Measurements from ENCODE around the gene ADARB2. TPM values are rescaled to one million over a fixed set of nuclear protein-coding genes. Genes with fewer than 3 reads are reported as not detected.

ADARB2 gene
- total and polyA plus RNA-seq, 10 of the 15 experiments (the other 5 are each of a cell fraction or from before 2014, with no cell fraction given) = 0.02 to 4.1 (median 0.76) TPM

DNA sequence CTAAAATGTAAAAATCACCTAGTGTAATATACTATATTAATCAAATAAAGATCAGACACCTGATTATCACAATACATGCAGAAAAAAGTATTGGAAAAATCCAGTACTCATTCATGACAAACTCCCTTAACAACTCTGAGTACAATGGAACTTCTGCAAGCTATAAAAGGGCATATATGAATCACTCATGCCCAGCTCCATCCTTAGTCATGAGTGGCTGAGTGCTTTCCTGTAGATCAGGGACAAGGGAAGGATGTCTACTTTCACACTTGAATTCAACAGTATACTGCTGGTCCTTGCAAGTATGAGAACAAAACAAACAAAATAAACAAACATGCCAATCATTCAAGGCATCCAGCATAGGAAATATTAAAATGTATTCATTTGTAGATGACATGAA is 116.5 kb downstream of the ADARB2 start:
- no peaks in the 10 kb centered on the region for H3K36me3 ChIP-seq (ENCODE audit: control insufficient read depth in 2 of 2, insufficient read depth in 2 of 2, low read length in 1 of 2)
- ChIA-PET RAD21 (ENCODE audit: unreplicated experiment) (no interaction called here), SMC1A (ENCODE audit: uncharacterized antibody, unreplicated experiment) (interaction anchor here (3.8 kb wide), 1 partner anchor 7 kb away, joined by 11 read pairs; no protein-coding TSS in a partner anchor), CTCF (interaction anchor here (1.0 kb wide), 1 partner anchor 200 kb away, joined by 3 read pairs; no protein-coding TSS in a partner anchor), POLR2A (no interaction called here)
- H2AFZ ChIP-seq (ENCODE audit: control insufficient read depth, low read depth, low read length) = no peak overlapping the region
- H3K4me2 ChIP-seq (ENCODE audit: control insufficient read depth, insufficient read depth) = no peak overlapping the region
- no peaks in the 10 kb centered on the region for H4K20me1 ChIP-seq (ENCODE audit: control insufficient read depth, insufficient read depth)
- FAIRE-seq (no peak), DNase-seq (ENCODE audit: low read depth, low spot score) (no peak), ATAC-seq (no peak)
- intact Hi-C loops (cut with micrococcal nuclease; ENCODE audit: unreplicated experiment) = no loop called here
- H3K9ac ChIP-seq (ENCODE audit: control insufficient read depth, insufficient read depth, low read length) = no peak overlapping the region
- in situ Hi-C loops (cut with MboI) = no loop called here
- H3K4me1 ChIP-seq (ENCODE audit: control insufficient read depth, insufficient read depth, low read length) = no peaks in the 10 kb centered on the region
- no peaks in the 10 kb centered on the region; the same call in 2 of the 3 replicates for H3K9me3 ChIP-seq (replicated peaks; ENCODE audit: control insufficient read depth, insufficient read depth, low read length)
- H3K27ac ChIP-seq (ENCODE audit: control insufficient read depth, insufficient read depth) = no peak overlapping the region
- H3K4me3 ChIP-seq = no peak overlapping the region
- no TSS peak for BruUV-seq (replicated peaks)
- H3K79me2 ChIP-seq (ENCODE audit: control insufficient read depth, insufficient read depth, low read length) = no peaks in the 10 kb centered on the region
- no peaks in the 10 kb centered on the region for H3K27me3 ChIP-seq (replicated peaks in 1 of 2; ENCODE audit: control insufficient read depth in 2 of 2, insufficient read depth in 2 of 2, low read length in 1 of 2)
- TF ChIP-seq TBL1XR1 (IDR thresholded peaks at IDR 0.05; ENCODE audit: low read depth, low read length) = no peak
- TF ChIP-seq POU2F2 (IDR thresholded peaks at IDR 0.05; ENCODE audit: borderline replicate concordance, low read depth, low read length) = no peak
- TF ChIP-seq, protein P1, sequence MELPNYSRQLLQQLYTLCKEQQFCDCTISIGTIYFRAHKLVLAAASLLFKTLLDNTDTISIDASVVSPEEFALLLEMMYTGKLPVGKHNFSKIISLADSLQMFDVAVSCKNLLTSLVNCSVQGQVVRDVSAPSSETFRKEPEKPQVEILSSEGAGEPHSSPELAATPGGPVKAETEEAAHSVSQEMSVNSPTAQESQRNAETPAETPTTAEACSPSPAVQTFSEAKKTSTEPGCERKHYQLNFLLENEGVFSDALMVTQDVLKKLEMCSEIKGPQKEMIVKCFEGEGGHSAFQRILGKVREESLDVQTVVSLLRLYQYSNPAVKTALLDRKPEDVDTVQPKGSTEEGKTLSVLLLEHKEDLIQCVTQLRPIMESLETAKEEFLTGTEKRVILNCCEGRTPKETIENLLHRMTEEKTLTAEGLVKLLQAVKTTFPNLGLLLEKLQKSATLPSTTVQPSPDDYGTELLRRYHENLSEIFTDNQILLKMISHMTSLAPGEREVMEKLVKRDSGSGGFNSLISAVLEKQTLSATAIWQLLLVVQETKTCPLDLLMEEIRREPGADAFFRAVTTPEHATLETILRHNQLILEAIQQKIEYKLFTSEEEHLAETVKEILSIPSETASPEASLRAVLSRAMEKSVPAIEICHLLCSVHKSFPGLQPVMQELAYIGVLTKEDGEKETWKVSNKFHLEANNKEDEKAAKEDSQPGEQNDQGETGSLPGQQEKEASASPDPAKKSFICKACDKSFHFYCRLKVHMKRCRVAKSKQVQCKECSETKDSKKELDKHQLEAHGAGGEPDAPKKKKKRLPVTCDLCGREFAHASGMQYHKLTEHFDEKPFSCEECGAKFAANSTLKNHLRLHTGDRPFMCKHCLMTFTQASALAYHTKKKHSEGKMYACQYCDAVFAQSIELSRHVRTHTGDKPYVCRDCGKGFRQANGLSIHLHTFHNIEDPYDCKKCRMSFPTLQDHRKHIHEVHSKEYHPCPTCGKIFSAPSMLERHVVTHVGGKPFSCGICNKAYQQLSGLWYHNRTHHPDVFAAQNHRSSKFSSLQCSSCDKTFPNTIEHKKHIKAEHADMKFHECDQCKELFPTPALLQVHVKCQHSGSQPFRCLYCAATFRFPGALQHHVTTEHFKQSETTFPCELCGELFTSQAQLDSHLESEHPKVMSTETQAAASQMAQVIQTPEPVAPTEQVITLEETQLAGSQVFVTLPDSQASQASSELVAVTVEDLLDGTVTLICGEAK (IDR thresholded peaks at IDR 0.05; ENCODE audit: borderline replicate concordance) = no peak
- TF ChIP-seq, protein P2, sequence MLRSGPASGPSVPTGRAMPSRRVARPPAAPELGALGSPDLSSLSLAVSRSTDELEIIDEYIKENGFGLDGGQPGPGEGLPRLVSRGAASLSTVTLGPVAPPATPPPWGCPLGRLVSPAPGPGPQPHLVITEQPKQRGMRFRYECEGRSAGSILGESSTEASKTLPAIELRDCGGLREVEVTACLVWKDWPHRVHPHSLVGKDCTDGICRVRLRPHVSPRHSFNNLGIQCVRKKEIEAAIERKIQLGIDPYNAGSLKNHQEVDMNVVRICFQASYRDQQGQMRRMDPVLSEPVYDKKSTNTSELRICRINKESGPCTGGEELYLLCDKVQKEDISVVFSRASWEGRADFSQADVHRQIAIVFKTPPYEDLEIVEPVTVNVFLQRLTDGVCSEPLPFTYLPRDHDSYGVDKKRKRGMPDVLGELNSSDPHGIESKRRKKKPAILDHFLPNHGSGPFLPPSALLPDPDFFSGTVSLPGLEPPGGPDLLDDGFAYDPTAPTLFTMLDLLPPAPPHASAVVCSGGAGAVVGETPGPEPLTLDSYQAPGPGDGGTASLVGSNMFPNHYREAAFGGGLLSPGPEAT (IDR thresholded peaks at IDR 0.05; ENCODE audit: low read depth) = no peak
- no peak for TF ChIP-seq MXI1 (IDR thresholded peaks at IDR 0.05; ENCODE audit: low read depth, low read length)
- TF ChIP-seq, protein P3, sequence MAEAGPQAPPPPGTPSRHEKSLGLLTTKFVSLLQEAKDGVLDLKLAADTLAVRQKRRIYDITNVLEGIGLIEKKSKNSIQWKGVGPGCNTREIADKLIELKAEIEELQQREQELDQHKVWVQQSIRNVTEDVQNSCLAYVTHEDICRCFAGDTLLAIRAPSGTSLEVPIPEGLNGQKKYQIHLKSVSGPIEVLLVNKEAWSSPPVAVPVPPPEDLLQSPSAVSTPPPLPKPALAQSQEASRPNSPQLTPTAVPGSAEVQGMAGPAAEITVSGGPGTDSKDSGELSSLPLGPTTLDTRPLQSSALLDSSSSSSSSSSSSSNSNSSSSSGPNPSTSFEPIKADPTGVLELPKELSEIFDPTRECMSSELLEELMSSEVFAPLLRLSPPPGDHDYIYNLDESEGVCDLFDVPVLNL (IDR thresholded peaks at IDR 0.05; ENCODE audit: low read depth, low read length) = no peak
- TF ChIP-seq SMC3 (IDR thresholded peaks at IDR 0.05; ENCODE audit: borderline replicate concordance, low read length) = no peak
- TF ChIP-seq, protein P4, sequence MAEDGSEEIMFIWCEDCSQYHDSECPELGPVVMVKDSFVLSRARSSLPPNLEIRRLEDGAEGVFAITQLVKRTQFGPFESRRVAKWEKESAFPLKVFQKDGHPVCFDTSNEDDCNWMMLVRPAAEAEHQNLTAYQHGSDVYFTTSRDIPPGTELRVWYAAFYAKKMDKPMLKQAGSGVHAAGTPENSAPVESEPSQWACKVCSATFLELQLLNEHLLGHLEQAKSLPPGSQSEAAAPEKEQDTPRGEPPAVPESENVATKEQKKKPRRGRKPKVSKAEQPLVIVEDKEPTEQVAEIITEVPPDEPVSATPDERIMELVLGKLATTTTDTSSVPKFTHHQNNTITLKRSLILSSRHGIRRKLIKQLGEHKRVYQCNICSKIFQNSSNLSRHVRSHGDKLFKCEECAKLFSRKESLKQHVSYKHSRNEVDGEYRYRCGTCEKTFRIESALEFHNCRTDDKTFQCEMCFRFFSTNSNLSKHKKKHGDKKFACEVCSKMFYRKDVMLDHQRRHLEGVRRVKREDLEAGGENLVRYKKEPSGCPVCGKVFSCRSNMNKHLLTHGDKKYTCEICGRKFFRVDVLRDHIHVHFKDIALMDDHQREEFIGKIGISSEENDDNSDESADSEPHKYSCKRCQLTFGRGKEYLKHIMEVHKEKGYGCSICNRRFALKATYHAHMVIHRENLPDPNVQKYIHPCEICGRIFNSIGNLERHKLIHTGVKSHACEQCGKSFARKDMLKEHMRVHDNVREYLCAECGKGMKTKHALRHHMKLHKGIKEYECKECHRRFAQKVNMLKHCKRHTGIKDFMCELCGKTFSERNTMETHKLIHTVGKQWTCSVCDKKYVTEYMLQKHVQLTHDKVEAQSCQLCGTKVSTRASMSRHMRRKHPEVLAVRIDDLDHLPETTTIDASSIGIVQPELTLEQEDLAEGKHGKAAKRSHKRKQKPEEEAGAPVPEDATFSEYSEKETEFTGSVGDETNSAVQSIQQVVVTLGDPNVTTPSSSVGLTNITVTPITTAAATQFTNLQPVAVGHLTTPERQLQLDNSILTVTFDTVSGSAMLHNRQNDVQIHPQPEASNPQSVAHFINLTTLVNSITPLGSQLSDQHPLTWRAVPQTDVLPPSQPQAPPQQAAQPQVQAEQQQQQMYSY (CRISPR knock-in tag; IDR thresholded peaks at IDR 0.05) = no peak
- TF ChIP-seq, protein P5, sequence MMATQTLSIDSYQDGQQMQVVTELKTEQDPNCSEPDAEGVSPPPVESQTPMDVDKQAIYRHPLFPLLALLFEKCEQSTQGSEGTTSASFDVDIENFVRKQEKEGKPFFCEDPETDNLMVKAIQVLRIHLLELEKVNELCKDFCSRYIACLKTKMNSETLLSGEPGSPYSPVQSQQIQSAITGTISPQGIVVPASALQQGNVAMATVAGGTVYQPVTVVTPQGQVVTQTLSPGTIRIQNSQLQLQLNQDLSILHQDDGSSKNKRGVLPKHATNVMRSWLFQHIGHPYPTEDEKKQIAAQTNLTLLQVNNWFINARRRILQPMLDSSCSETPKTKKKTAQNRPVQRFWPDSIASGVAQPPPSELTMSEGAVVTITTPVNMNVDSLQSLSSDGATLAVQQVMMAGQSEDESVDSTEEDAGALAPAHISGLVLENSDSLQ (IDR thresholded peaks at IDR 0.05) = no peak
- TF ChIP-seq RBBP5 (conservative IDR thresholded peaks at IDR 0.05) = no peak
- no peak for TF ChIP-seq TARDBP (IDR thresholded peaks at IDR 0.05; ENCODE audit: borderline replicate concordance)
- TF ChIP-seq LARP7 (IDR thresholded peaks at IDR 0.05) = no peak
- no peak for TF ChIP-seq ZNF217 (IDR thresholded peaks at IDR 0.05)

All from GM12878 (cell line).